GM12878 (cell line): ENCODE results near the gene PRDM8. TPM values are rescaled to one million over a fixed set of nuclear protein-coding genes. Genes with fewer than 3 reads are reported as not detected.

Source experiments
- ATAC-seq: fragments of 200-7000 bp; cut with Tn5 transposase; 3 replicates; pipeline ENCODE4 v1.9.1; 2020; ENCODE audit warnings: mild to moderate bottlenecking, moderate library complexity
- BruUV-seq: library from RNA; stranded (reverse); fragments of 400-500 nt; replicated peaks from 2 replicates; lab custom pipeline; 2021; lab: Mats Ljungman, UMichigan
- CTCF ChIA-PET: fragments of 300-600 bp; sonication (Branson Sonifier 250); formaldehyde crosslinking; extraction: SDS; loops from one replicate; lab custom pipeline; 2021; ENCODE audit warnings: inconsistent platforms; lab: Yijun Ruan, JAX
- POLR2A ChIA-PET: fragments of 350-600 bp; formaldehyde crosslinking; extraction: SDS; loops from one replicate; lab custom pipeline; 2021; ENCODE audit warnings: inconsistent platforms; lab: Charles Lee
- RAD21 ChIA-PET: fragments of 300-600 bp; sonication (Branson Sonifier 250); formaldehyde crosslinking; loops from one replicate; lab custom pipeline; 2023; ENCODE audit warnings: antibody characterized with exemption; ENCODE audit not compliant: unreplicated experiment; lab: Charles Lee
- SMC1A ChIA-PET: fragments of 300-600 bp; sonication (Branson Sonifier 250); formaldehyde crosslinking; loops from one replicate; lab custom pipeline; 2023; ENCODE audit not compliant: unreplicated experiment, uncharacterized antibody; lab: Charles Lee
- DNase-seq: peaks from one replicate; pipeline ENCODE4 v3.0.0-alpha.2; 2011; ENCODE audit warnings: low read depth, low spot score
- FAIRE-seq: peaks from 3 replicates; lab custom pipeline; 2011; peaks lifted over from hg19 to GRCh38; lab: Jason Lieb, UNC
- H2AFZ ChIP-seq: 2 replicates; pipeline ENCODE4 v1.6.0; 2011; ENCODE audit warnings: low read depth, low read length, control low read depth; ENCODE audit not compliant: control insufficient read depth
- H3K27ac ChIP-seq: 2 replicates; pipeline ENCODE4 v1.5.1; 2011; ENCODE audit warnings: control low read depth; ENCODE audit not compliant: control insufficient read depth, insufficient read depth
- H3K27me3 ChIP-seq, 2 experiments: replicated peaks in 1 of 2; 2 replicates each; pipeline versions ENCODE4 v1.6.0 to v1.6.1; 2011; ENCODE audit warnings: low read length in 1 of 2; ENCODE audit not compliant: control insufficient read depth in 2 of 2, insufficient read depth in 2 of 2
- H3K36me3 ChIP-seq, 2 experiments: 2 replicates each; pipeline ENCODE4 v1.5.1; 2011; ENCODE audit warnings: low read length in 1 of 2; ENCODE audit not compliant: control insufficient read depth in 2 of 2, insufficient read depth in 2 of 2
- H3K4me1 ChIP-seq: 2 replicates; pipeline ENCODE4 v1.6.1; 2011; ENCODE audit warnings: mild to moderate bottlenecking, low read length, moderate library complexity, mixed read lengths; ENCODE audit not compliant: control insufficient read depth, insufficient read depth
- H3K4me2 ChIP-seq: 2 replicates; pipeline ENCODE4 v1.6.0; 2011; ENCODE audit warnings: control low read depth; ENCODE audit not compliant: control insufficient read depth, insufficient read depth
- H3K4me3 ChIP-seq: fragments of 200-600 bp; sonication (generic); 2 replicates; pipeline ENCODE4 v1.5.1; 2016
- H3K79me2 ChIP-seq: 2 replicates; pipeline ENCODE4 v1.6.0; 2011; ENCODE audit warnings: low read length; ENCODE audit not compliant: control insufficient read depth, insufficient read depth
- H3K9ac ChIP-seq: 2 replicates; pipeline ENCODE4 v1.8.0; 2011; ENCODE audit warnings: low read length, control low read depth, mixed read lengths; ENCODE audit not compliant: control insufficient read depth, insufficient read depth
- H3K9me3 ChIP-seq: replicated peaks from 3 replicates; pipeline ENCODE4 v1.5.1; 2011; ENCODE audit warnings: mild to moderate bottlenecking, low read length; ENCODE audit not compliant: control insufficient read depth, insufficient read depth
- H4K20me1 ChIP-seq: 2 replicates; pipeline ENCODE4 v1.6.0; 2011; ENCODE audit not compliant: control insufficient read depth, insufficient read depth
- BRCA1 ChIP-seq: IDR thresholded peaks from 2 replicates; pipeline ENCODE4 v1.6.1; 2011; ENCODE audit warnings: low read depth, low read length, improper control_type of control experiment
- EED ChIP-seq: sonication (generic); IDR thresholded peaks from 2 replicates; pipeline ENCODE4 v1.6.1; 2016; ENCODE audit warnings: antibody characterized with exemption, low read depth
- ELK1 ChIP-seq: IDR thresholded peaks from 2 replicates; pipeline ENCODE4 v1.6.1; 2012; ENCODE audit warnings: low read depth, low read length, improper control_type of control experiment
- NR2F1 ChIP-seq: fragments of 450-650 bp; conservative IDR thresholded peaks from 2 replicates; pipeline ENCODE4 v1.6.1; 2017; ENCODE audit warnings: mild to moderate bottlenecking
- NRF1 ChIP-seq: conservative IDR thresholded peaks from 2 replicates; pipeline ENCODE4 v1.6.1; 2011; ENCODE audit warnings: mild to moderate bottlenecking, low read depth, low read length, improper control_type of control experiment
- PML ChIP-seq: IDR thresholded peaks from 2 replicates; pipeline ENCODE4 v1.6.1; 2012; ENCODE audit warnings: low read length, inconsistent platforms
- TAF1 ChIP-seq: IDR thresholded peaks from 2 replicates; pipeline ENCODE4 v1.6.1; 2011; ENCODE audit warnings: mild to moderate bottlenecking, low read depth, low read length, borderline replicate concordance
- TCF12 ChIP-seq: IDR thresholded peaks from 2 replicates; pipeline ENCODE4 v1.6.1; 2011; ENCODE audit warnings: low read depth, mild to moderate bottlenecking, low read length
- ZNF217 ChIP-seq: fragments of 450-650 bp; IDR thresholded peaks from 2 replicates; pipeline ENCODE4 v1.6.1; 2017; ENCODE audit warnings: antibody characterized with exemption, mild to moderate bottlenecking
- ZNF24 ChIP-seq: fragments of 450-650 bp; IDR thresholded peaks from 2 replicates; pipeline ENCODE4 v1.6.1; 2017; ENCODE audit warnings: antibody characterized with exemption, mild to moderate bottlenecking
- ZNF384 ChIP-seq: IDR thresholded peaks from 2 replicates; pipeline ENCODE4 v1.6.1; 2012; ENCODE audit warnings: low read depth, mild to moderate bottlenecking, low read length, improper control_type of control experiment, borderline replicate concordance
- WGBS: methylation state at CpG from one replicate; pipeline ENCODE4 v1.1.6; 2016; ENCODE audit warnings: low lambda C conversion rate; ENCODE audit not compliant: insufficient replicate concordance, insufficient coverage; ENCODE audit errors: missing lambda C conversion rate; 5-methylcytosine and 5-hydroxymethylcytosine counted together
- in situ Hi-C: fragments of 300-500 bp; cut with MboI; formaldehyde crosslinking; loops from 9 replicates; pipeline ENCODE4 v1.14.3; 2018; ENCODE audit warnings: mixed read lengths
- intact Hi-C: fragments of 100-400 bp; cut with micrococcal nuclease; formaldehyde crosslinking; loops from one replicate; pipeline ENCODE4 v1.14.2; 2022; ENCODE audit not compliant: unreplicated experiment
- polyA plus RNA-seq, 11 experiments: library from polyadenylated mRNA; depleted of rRNA in 4 of 11; unstranded in 6 of 11; stranded (reverse) in 5 of 11; fragments of >200 nt; fragmentation: Nextera tagmentation in 4 of 11; fragmentation: Illumina TruSeq in 1 of 11; extraction: Ambion mirVana in 4 of 11; extraction: Trizol in 1 of 11; gene quantifications; 1 replicate in 1 of 11; 2 replicates in 10 of 11; pipeline versions ENCODE4 v1.2.1 to v1.2.3, GENCODE V29; 2011 to 2016; ENCODE audit warnings: inconsistent platforms in 2 of 11, missing spikeins in 2 of 11, low read depth in 1 of 11
- total RNA-seq, 4 experiments: library from RNA; depleted of rRNA in 3 of 4; stranded (reverse); fragments of >200 nt in 3 of 4; fragmentation: Illumina TruSeq in 1 of 4; extraction: Trizol in 1 of 4; gene quantifications; 2 replicates each; pipeline versions ENCODE4 v1.2.1 to v1.2.3, GENCODE V29; 2013 to 2021
- TF ChIP-seq, protein P1 (sequence below): IDR thresholded peaks from 2 replicates; pipeline ENCODE4 v1.6.1; 2012; ENCODE audit warnings: low read depth, low read length, improper control_type of control experiment
- TF ChIP-seq, protein P2 (sequence below): fragments of 450-650 bp; IDR thresholded peaks from 2 replicates; pipeline ENCODE4 v1.6.1; 2017; ENCODE audit warnings: low read depth, mild to moderate bottlenecking, moderate library complexity

Gene PRDM8
- total and polyA plus RNA-seq, 10 of the 15 experiments (the other 5 are each of a cell fraction or from before 2014, with no cell fraction given): 0.09 to 1.6 (median 0.40) TPM

DNA sequence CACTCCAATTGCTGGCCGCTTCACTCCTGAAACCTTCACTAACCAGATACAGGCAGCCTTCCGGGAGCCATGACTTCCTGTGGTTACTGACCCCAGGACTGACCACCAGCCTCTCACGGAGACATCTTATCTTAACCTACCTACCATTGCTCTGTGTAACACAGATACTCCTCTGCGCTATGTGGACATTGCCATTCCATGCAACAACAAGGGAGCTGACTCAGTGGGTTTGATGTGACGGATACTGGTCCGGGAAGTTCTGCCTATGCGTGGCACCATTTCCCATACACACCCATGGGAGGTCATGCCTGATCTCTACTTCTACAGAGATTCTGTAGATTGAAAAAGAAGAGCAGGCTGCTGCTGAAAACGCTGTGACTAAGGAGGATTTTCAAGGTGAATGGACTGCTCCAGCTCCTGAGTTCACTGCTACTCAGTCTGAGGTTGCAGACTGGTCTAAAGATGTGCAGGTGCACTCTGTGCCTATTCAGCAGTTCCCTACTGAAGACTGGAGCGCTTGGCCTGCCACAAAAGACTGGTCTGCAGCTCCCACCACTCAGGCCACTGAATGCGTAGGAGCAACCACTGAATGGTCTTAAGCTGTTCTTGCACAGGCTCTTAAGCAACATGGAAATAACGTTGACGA lies 35.8 kb upstream of the PRDM8 start:
- FAIRE-seq: no peak

More for the DNA sequence above, 35.8 kb upstream of the PRDM8 start:
- Histone ChIP-seq H3K4me2 (no peak overlapping the region), H3K79me2 (no peaks in the 10 kb centered on the region), H3K4me3 (no peak overlapping the region), H4K20me1 (no peaks in the 10 kb centered on the region), H3K27ac (no peak overlapping the region), H3K9me3 (no peaks in the 10 kb centered on the region), H2AFZ (no peak overlapping the region), H3K4me1 (no peaks in the 10 kb centered on the region), H3K27me3 (no peaks in the 10 kb centered on the region), H3K9ac (no peak overlapping the region), H3K36me3 (no peaks in the 10 kb centered on the region)
- DNase-seq: no peak
- intact Hi-C loops: no loop called here
- in situ Hi-C loops: no loop called here
- ATAC-seq: no peak
- no TSS peak for BruUV-seq
- POLR2A ChIA-PET: interaction anchor here (0.6 kb wide), 1 partner anchor 183 kb away, joined by 3 read pairs; no protein-coding TSS in a partner anchor
- TF ChIP-seq ZNF24 (no peak), PML (no peak), BRCA1 (no peak), NRF1 (no peak), NR2F1 (no peak), ELK1 (no peak), ZNF217 (no peak), TCF12 (no peak), TAF1 (no peak), EED (no peak), ZNF384 (no peak)
- TF ChIP-seq, protein P1, sequence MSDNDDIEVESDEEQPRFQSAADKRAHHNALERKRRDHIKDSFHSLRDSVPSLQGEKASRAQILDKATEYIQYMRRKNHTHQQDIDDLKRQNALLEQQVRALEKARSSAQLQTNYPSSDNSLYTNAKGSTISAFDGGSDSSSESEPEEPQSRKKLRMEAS: no peak
- TF ChIP-seq, protein P2, sequence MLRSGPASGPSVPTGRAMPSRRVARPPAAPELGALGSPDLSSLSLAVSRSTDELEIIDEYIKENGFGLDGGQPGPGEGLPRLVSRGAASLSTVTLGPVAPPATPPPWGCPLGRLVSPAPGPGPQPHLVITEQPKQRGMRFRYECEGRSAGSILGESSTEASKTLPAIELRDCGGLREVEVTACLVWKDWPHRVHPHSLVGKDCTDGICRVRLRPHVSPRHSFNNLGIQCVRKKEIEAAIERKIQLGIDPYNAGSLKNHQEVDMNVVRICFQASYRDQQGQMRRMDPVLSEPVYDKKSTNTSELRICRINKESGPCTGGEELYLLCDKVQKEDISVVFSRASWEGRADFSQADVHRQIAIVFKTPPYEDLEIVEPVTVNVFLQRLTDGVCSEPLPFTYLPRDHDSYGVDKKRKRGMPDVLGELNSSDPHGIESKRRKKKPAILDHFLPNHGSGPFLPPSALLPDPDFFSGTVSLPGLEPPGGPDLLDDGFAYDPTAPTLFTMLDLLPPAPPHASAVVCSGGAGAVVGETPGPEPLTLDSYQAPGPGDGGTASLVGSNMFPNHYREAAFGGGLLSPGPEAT: no peak
- 75% methylated on average over 12 of the region's 12 CpGs for WGBS
- RAD21 ChIA-PET: no interaction called here
- SMC1A ChIA-PET: interaction anchor here (2.0 kb wide), 1 partner anchor 8 kb away, joined by 5 read pairs; no protein-coding TSS in a partner anchor
- CTCF ChIA-PET: interaction anchor here (0.8 kb wide), 1 partner anchor 36 kb away, joined by 3 read pairs; no protein-coding TSS in a partner anchor
